Measurements from ENCODE around the gene SPPL3.
"Not testable (repeated sequence)": the region's sequence is repeated elsewhere in the genome, so short reads cannot be mapped to it uniquely, and the experiment has no call there.

The SPPL3 gene

GRCh38 chr12:120841525-120841924 lies 62.6 kb downstream of the SPPL3 start:
- peaks cover 25% of the 10 kb centered on the region; the same call in 1 of the 2 replicates for H3K79me2 ChIP-seq (ENCODE audit: insufficient read depth, low read length)
- no peaks in the 10 kb centered on the region for H3K36me3 ChIP-seq (ENCODE audit: low read length)
- H2AFZ ChIP-seq (ENCODE audit: low read depth, low read length, severe bottlenecking) = no peak overlapping the region
- H3K4me2 ChIP-seq (ENCODE audit: low read depth, low read length, poor library complexity, severe bottlenecking) = no peak overlapping the region
- no peak overlapping the region for H3K9ac ChIP-seq (ENCODE audit: low read length)
- H3F3A ChIP-seq (ENCODE audit: insufficient read depth) = no peaks in the 10 kb centered on the region
- no peaks in the 10 kb centered on the region for H3K9me2 ChIP-seq (replicated peaks; ENCODE audit: insufficient read depth, low read length)
- peaks cover 9% of the 10 kb centered on the region; the same call in 1 of the 2 replicates for H4K20me1 ChIP-seq (ENCODE audit: low read depth, low read length)
- H3K27ac ChIP-seq (ENCODE audit: low read depth, low read length) = no peak overlapping the region
- H3K27me3 ChIP-seq (ENCODE audit: low read length) = no peaks in the 10 kb centered on the region
- H3K4me3 ChIP-seq (ENCODE audit: insufficient read depth, low read length, poor library complexity, severe bottlenecking) = no peak overlapping the region
- H3K9me3 ChIP-seq (ENCODE audit: insufficient read depth, low read length) = no peaks in the 10 kb centered on the region
- TF ChIP-seq CTCF (IDR thresholded peaks at IDR 0.05; ENCODE audit: insufficient read depth, low read length, poor library complexity, severe bottlenecking) (no peak), EZH2phosphoT487 (conservative IDR thresholded peaks at IDR 0.05; ENCODE audit: low read length) (no peak)

GRCh38 chr12:120839503-120839902 lies 64.7 kb downstream of the SPPL3 start:
- Histone ChIP-seq H3K9ac (ENCODE audit: low read length) (no peak overlapping the region), H3K9me2 (replicated peaks; ENCODE audit: insufficient read depth, low read length) (no peaks in the 10 kb centered on the region), H2AFZ (ENCODE audit: low read depth, low read length, severe bottlenecking) (no peak overlapping the region), H3K27ac (ENCODE audit: low read depth, low read length) (no peak overlapping the region), H4K20me1 (ENCODE audit: low read depth, low read length) (peaks cover 26% of the 10 kb centered on the region), H3K9me3 (ENCODE audit: insufficient read depth, low read length) (no peaks in the 10 kb centered on the region), H3K4me3 (ENCODE audit: insufficient read depth, low read length, poor library complexity, severe bottlenecking) (no peak overlapping the region), H3F3A (ENCODE audit: insufficient read depth) (no peaks in the 10 kb centered on the region; the same call in 1 of the 2 replicates), H3K36me3 (ENCODE audit: low read length) (no peaks in the 10 kb centered on the region), H3K27me3 (ENCODE audit: low read length) (no peaks in the 10 kb centered on the region), H3K79me2 (ENCODE audit: insufficient read depth, low read length) (peaks cover 29% of the 10 kb centered on the region; the same call in 1 of the 2 replicates), H3K4me2 (ENCODE audit: low read depth, low read length, poor library complexity, severe bottlenecking) (no peak overlapping the region)
- TF ChIP-seq CTCF (IDR thresholded peaks at IDR 0.05; ENCODE audit: insufficient read depth, low read length, poor library complexity, severe bottlenecking) = no peak
- TF ChIP-seq EZH2phosphoT487 (conservative IDR thresholded peaks at IDR 0.05; ENCODE audit: low read length) = no peak

- H3K27ac ChIP-seq (ENCODE audit: low read depth, low read length); H3F3A ChIP-seq (ENCODE audit: insufficient read depth); H3K9me2 ChIP-seq (replicated peaks; ENCODE audit: insufficient read depth, low read length); H3K9me3 ChIP-seq (ENCODE audit: insufficient read depth, low read length); H3K4me2 ChIP-seq (ENCODE audit: low read depth, low read length, poor library complexity, severe bottlenecking); H3K27me3 ChIP-seq (ENCODE audit: low read length); H3K9ac ChIP-seq (ENCODE audit: low read length); H3K36me3 ChIP-seq (ENCODE audit: low read length); H3K4me3 ChIP-seq (ENCODE audit: insufficient read depth, low read length, poor library complexity, severe bottlenecking); H2AFZ ChIP-seq (ENCODE audit: low read depth, low read length, severe bottlenecking): not testable (repeated sequence)
- Histone ChIP-seq H4K20me1 (ENCODE audit: low read depth, low read length) (peaks cover 32% of the 10 kb centered on the region), H3K79me2 (ENCODE audit: insufficient read depth, low read length) (peaks cover 35% of the 10 kb centered on the region; the same call in 1 of the 2 replicates)
Measured at GRCh38 chr12:120838629-120839383, 65.4 kb downstream of the SPPL3 start.

GRCh38 chr12:120836114-120836684 lies 68.0 kb downstream of the SPPL3 start:
- no peaks in the 10 kb centered on the region for H3K27me3 ChIP-seq (ENCODE audit: low read length)
- no peaks in the 10 kb centered on the region for H3K36me3 ChIP-seq (ENCODE audit: low read length)
- H3K9me3 ChIP-seq (ENCODE audit: insufficient read depth, low read length) = no peaks in the 10 kb centered on the region
- no peak overlapping the region for H3K9ac ChIP-seq (ENCODE audit: low read length)
- no peaks in the 10 kb centered on the region for H3K9me2 ChIP-seq (replicated peaks; ENCODE audit: insufficient read depth, low read length)
- H3K27ac ChIP-seq (ENCODE audit: low read depth, low read length) = no peak overlapping the region
- no peak overlapping the region for H3K4me2 ChIP-seq (ENCODE audit: low read depth, low read length, poor library complexity, severe bottlenecking)
- peaks cover 4% of the 10 kb centered on the region; the same call in 1 of the 2 replicates for H3F3A ChIP-seq (ENCODE audit: insufficient read depth)
- TF ChIP-seq EZH2phosphoT487 (conservative IDR thresholded peaks at IDR 0.05; ENCODE audit: low read length) = no peak
- TF ChIP-seq CTCF (IDR thresholded peaks at IDR 0.05; ENCODE audit: insufficient read depth, low read length, poor library complexity, severe bottlenecking) = no peak
- H4K20me1 ChIP-seq (ENCODE audit: low read depth, low read length) = peaks cover 38% of the 10 kb centered on the region
- H3K79me2 ChIP-seq (ENCODE audit: insufficient read depth, low read length) = peaks cover 29% of the 10 kb centered on the region
- H2AFZ ChIP-seq (ENCODE audit: low read depth, low read length, severe bottlenecking) = no peak overlapping the region
- H3K4me3 ChIP-seq (ENCODE audit: insufficient read depth, low read length, poor library complexity, severe bottlenecking) = no peak overlapping the region
